HepG2 (cell line): ENCODE data around the gene NOG. TPM values are rescaled to one million over a fixed set of nuclear protein-coding genes. Genes with fewer than 3 reads are reported as not detected.
A peak's percentile ranks its signal among the peaks of the same experiment; 100 is the strongest.

Experiments
- ARNT2 ChIP-seq: sonication (generic); formaldehyde crosslinking; IDR thresholded peaks from 2 replicates; pipeline ENCODE4 v1.8.0; 2022; ENCODE audit warnings: mild to moderate bottlenecking, low read depth, missing genetic modification reagents, moderate library complexity
- CHCHD3 ChIP-seq: sonication (generic); formaldehyde crosslinking; IDR thresholded peaks from 2 replicates; pipeline ENCODE4 v1.8.0; 2022; ENCODE audit warnings: mild to moderate bottlenecking, missing genetic modification reagents, moderate library complexity
- CREBL2 ChIP-seq: sonication (generic); formaldehyde crosslinking; IDR thresholded peaks from 2 replicates; pipeline ENCODE4 v1.8.1; 2023; ENCODE audit warnings: missing genetic modification reagents, mild to moderate bottlenecking, borderline replicate concordance
- HINFP ChIP-seq: sonication (generic); formaldehyde crosslinking; IDR thresholded peaks from 2 replicates; pipeline ENCODE4 v1.4.0; 2020; ENCODE audit warnings: low read depth, mild to moderate bottlenecking, missing genetic modification reagents
- HMGXB4 ChIP-seq, 2 experiments: sonication (generic) in 1 of 2; formaldehyde crosslinking in 1 of 2; IDR thresholded peaks; 2 replicates each; pipeline versions ENCODE4 v1.4.0 to v1.6.1; 2018 to 2020; ENCODE audit warnings: missing genetic modification reagents in 2 of 2, borderline replicate concordance in 1 of 2, low read depth in 1 of 2, mild to moderate bottlenecking in 1 of 2, missing biosample characterization in 1 of 2
- HNF1B ChIP-seq: sonication (generic); formaldehyde crosslinking; IDR thresholded peaks from 2 replicates; pipeline ENCODE4 v1.5.1; 2020; ENCODE audit warnings: mild to moderate bottlenecking, moderate library complexity, missing genetic modification reagents
- MXD4 ChIP-seq: IDR thresholded peaks from 2 replicates; pipeline ENCODE4 v1.6.1; 2016; ENCODE audit warnings: mild to moderate bottlenecking, missing biosample characterization, missing genetic modification reagents
- NCOR1 ChIP-seq: fragments of 200-600 bp; sonication (generic); IDR thresholded peaks from 2 replicates; pipeline ENCODE4 v1.7.0; 2017; ENCODE audit warnings: antibody characterized with exemption, low read length, borderline replicate concordance
- PHF20 ChIP-seq: sonication (generic); formaldehyde crosslinking; IDR thresholded peaks from 2 replicates; pipeline ENCODE4 v1.5.0; 2020; ENCODE audit warnings: mild to moderate bottlenecking, missing genetic modification reagents
- PREB ChIP-seq: sonication (generic); formaldehyde crosslinking; IDR thresholded peaks from 2 replicates; pipeline ENCODE4 v1.4.0; 2020; ENCODE audit warnings: missing genetic modification reagents
- REL ChIP-seq: sonication (generic); formaldehyde crosslinking; conservative IDR thresholded peaks from 2 replicates; pipeline ENCODE4 v1.8.0; 2022; ENCODE audit warnings: mild to moderate bottlenecking, missing genetic modification reagents, moderate library complexity
- SMC3 ChIP-seq: IDR thresholded peaks from 2 replicates; pipeline ENCODE4 v1.6.1; 2011; ENCODE audit warnings: low read length, improper control_type of control experiment
- TFDP1 ChIP-seq: IDR thresholded peaks from 2 replicates; pipeline ENCODE4 v1.6.1; 2016; ENCODE audit warnings: missing compliant biosample characterization, missing genetic modification reagents, borderline replicate concordance
- XBP1 ChIP-seq: sonication (generic); formaldehyde crosslinking; IDR thresholded peaks from 2 replicates; pipeline ENCODE4 v1.5.0; 2020; ENCODE audit warnings: missing genetic modification reagents
- ZNF691 ChIP-seq: sonication (generic); formaldehyde crosslinking; IDR thresholded peaks from 2 replicates; pipeline ENCODE4 v1.4.0; 2020; ENCODE audit warnings: missing genetic modification reagents, low read depth, mild to moderate bottlenecking, borderline replicate concordance
- ZNF800 ChIP-seq: sonication (generic); formaldehyde crosslinking; IDR thresholded peaks from 2 replicates; pipeline ENCODE4 v1.4.0; 2020; ENCODE audit warnings: missing genetic modification reagents
- ZSCAN21 ChIP-seq: sonication (generic); formaldehyde crosslinking; IDR thresholded peaks from 2 replicates; pipeline ENCODE4 v1.8.0; 2022; ENCODE audit warnings: mild to moderate bottlenecking, missing genetic modification reagents, moderate library complexity, borderline replicate concordance
- polyA plus RNA-seq, 8 experiments: library from polyadenylated mRNA; depleted of rRNA in 3 of 8; stranded (reverse) in 7 of 8; unstranded in 1 of 8; fragments of >200 nt; fragmentation: Illumina TruSeq in 4 of 8; extraction: Trizol in 4 of 8; gene quantifications; 2 replicates each; pipeline versions ENCODE4 v1.2.1 to v1.2.3, GENCODE V29; 2011 to 2016; ENCODE audit warnings: low read depth in 4 of 8, missing spikeins in 1 of 8, mixed read lengths in 1 of 8; ENCODE audit not compliant: insufficient read depth in 1 of 8
- total RNA-seq, 5 experiments: library from RNA; depleted of rRNA; stranded (reverse); fragments of >200 nt; fragmentation: Illumina TruSeq; extraction: Trizol; gene quantifications; 2 replicates each; pipeline ENCODE4 v1.2.3, GENCODE V29; 2016; ENCODE audit warnings: low read depth in 1 of 5

The NOG gene
- total and polyA plus RNA-seq, 2 of the 13 experiments (the other 11 are each of a cell fraction or from before 2014, with no cell fraction given): not detected

- TF ChIP-seq HINFP (CRISPR knock-in tag): peak; percentile 68; the same call in 1 of the 2 replicates
- TF ChIP-seq HMGXB4 (CRISPR knock-in tag; IDR thresholded peaks at IDR 0.05; ENCODE audit: borderline replicate concordance in 1 of 2, low read depth in 1 of 2): peak in 1 of 2 experiments; percentile 39; a peak in 1 of 4 replicates
- TF ChIP-seq PHF20 (CRISPR knock-in tag): 0 out of 2 replicates have a peak, but pooled peaks have one; percentile 20
- TF ChIP-seq ARNT2: peak; percentile 59
- TF ChIP-seq ZNF800 (CRISPR knock-in tag): 0 out of 2 replicates have a peak, but pooled peaks have one; percentile 51
- peak; percentile 7; the same call in 1 of the 2 replicates for TF ChIP-seq SMC3
- no peak for TF ChIP-seq HNF1B
- no peak for TF ChIP-seq MXD4 (CRISPR knock-in tag)
- no peak for TF ChIP-seq PREB (CRISPR knock-in tag)
- TF ChIP-seq XBP1 (CRISPR knock-in tag): no peak
- peak; percentile 56 for TF ChIP-seq ZSCAN21 (CRISPR knock-in tag)
- TF ChIP-seq REL (CRISPR knock-in tag): no peak
- 0 out of 2 replicates have a peak, but pooled peaks have one; percentile 31 for TF ChIP-seq TFDP1 (CRISPR knock-in tag)
- no peak for TF ChIP-seq NCOR1
- 0 out of 2 replicates have a peak, but pooled peaks have one; percentile 18 for TF ChIP-seq CHCHD3 (CRISPR knock-in tag)
- no peak for TF ChIP-seq CREBL2
- TF ChIP-seq ZNF691 (CRISPR knock-in tag): 0 out of 2 replicates have a peak, but pooled peaks have one; percentile 38
These were observed 913 bp upstream of the NOG start (continued) for GRCh38 chr17:56592487-56593085.
